H1 (cell line): ENCODE results near the gene HOMER2. TPM values are rescaled to one million over a fixed set of nuclear protein-coding genes. Genes with fewer than 3 reads are reported as not detected.

ENCODE experiments used
- CTCF ChIA-PET: fragments of 300-600 bp; sonication (Branson Sonifier 250); formaldehyde crosslinking; loops from one replicate; lab custom pipeline; 2021; ENCODE audit not compliant: partially characterized antibody; lab: Charles Lee
- POLR2A ChIA-PET: fragments of 300-600 bp; sonication (Branson Sonifier 250); formaldehyde crosslinking; loops from one replicate; lab custom pipeline; 2021; ENCODE audit warnings: inconsistent platforms; ENCODE audit not compliant: partially characterized antibody; lab: Charles Lee
- DNase-seq, 2 experiments: peaks; one replicate each; pipeline versions ENCODE4 v3.0.0 to v3.0.0-alpha.2; 2010 to 2022; ENCODE audit warnings: low spot score in 2 of 2, low read depth in 1 of 2, mixed read lengths in 1 of 2
- FAIRE-seq: peaks from 2 replicates; lab custom pipeline; 2011; peaks lifted over from hg19 to GRCh38; lab: Jason Lieb, UNC
- H2AFZ ChIP-seq: 2 replicates; pipeline ENCODE4 v1.8.1; 2012; ENCODE audit warnings: low read length, inconsistent platforms
- H2AK5ac ChIP-seq: 2 replicates; pipeline ENCODE4 v1.6.1; 2013; ENCODE audit warnings: low read depth, low read length
- H2BK120ac ChIP-seq: replicated peaks from 2 replicates; pipeline ENCODE3; 2013; ENCODE audit warnings: low read depth, low read length, inconsistent platforms
- H2BK12ac ChIP-seq: 2 replicates; pipeline ENCODE4 v1.6.1; 2013; ENCODE audit warnings: low read depth, low read length
- H2BK15ac ChIP-seq: 2 replicates; pipeline ENCODE4 v1.6.1; 2013; ENCODE audit warnings: low read length
- H2BK20ac ChIP-seq: 2 replicates; pipeline ENCODE4 v1.6.1; 2013; ENCODE audit warnings: low read length
- H2BK5ac ChIP-seq: 2 replicates; pipeline ENCODE4 v1.6.1; 2013; ENCODE audit warnings: low read depth, low read length
- H3K14ac ChIP-seq: 2 replicates; pipeline ENCODE4 v1.6.1; 2013; ENCODE audit warnings: inconsistent platforms; ENCODE audit not compliant: insufficient read length
- H3K18ac ChIP-seq: 2 replicates; pipeline ENCODE4 v1.6.1; 2013; ENCODE audit warnings: low read length; ENCODE audit errors: extremely low read depth
- H3K23ac ChIP-seq: 2 replicates; pipeline ENCODE4 v1.6.1; 2013; ENCODE audit warnings: inconsistent platforms; ENCODE audit not compliant: insufficient read length
- H3K23me2 ChIP-seq: 2 replicates; pipeline ENCODE4 v1.6.1; 2013; ENCODE audit warnings: low read depth, low read length
- H3K27ac ChIP-seq: 2 replicates; pipeline ENCODE4 v1.6.1; 2011; ENCODE audit warnings: low read depth, low read length, inconsistent platforms
- H3K27me3 ChIP-seq, 4 experiments: replicated peaks in 1 of 4; 1 replicate in 1 of 4; 2 replicates in 3 of 4; pipeline versions ENCODE4 v1.6.1 to v1.8.1; 2011 to 2013; ENCODE audit warnings: low read length in 3 of 4, mild to moderate bottlenecking in 3 of 4, inconsistent platforms in 2 of 4, mixed read lengths in 2 of 4, moderate library complexity in 1 of 4; ENCODE audit not compliant: control insufficient read depth in 3 of 4, insufficient read depth in 3 of 4; ENCODE audit errors: extremely low read depth in 1 of 4
- H3K36me3 ChIP-seq, 4 experiments: 2 replicates each; pipeline versions ENCODE4 v1.6.1 to v1.8.1; 2011 to 2013; ENCODE audit warnings: mild to moderate bottlenecking in 4 of 4, low read length in 3 of 4, moderate library complexity in 2 of 4, control low read depth in 1 of 4, inconsistent platforms in 1 of 4; ENCODE audit not compliant: insufficient read depth in 4 of 4, control insufficient read depth in 2 of 4
- H3K4ac ChIP-seq: replicated peaks from 2 replicates; pipeline ENCODE3; 2013; ENCODE audit warnings: low read length, low read depth, mixed read lengths, inconsistent platforms; ENCODE audit not compliant: insufficient read length
- H3K4me1 ChIP-seq, 4 experiments: replicated peaks in 1 of 4; 1 replicate in 1 of 4; 2 replicates in 3 of 4; pipeline versions ENCODE4 v1.6.1 to v1.8.1; 2011 to 2013; ENCODE audit warnings: low read length in 3 of 4, inconsistent platforms in 2 of 4, mixed read lengths in 1 of 4; ENCODE audit not compliant: insufficient read depth in 4 of 4, control insufficient read depth in 3 of 4
- H3K4me2 ChIP-seq, 2 experiments: 2 replicates each; pipeline versions ENCODE4 v1.6.1 to v1.8.1; 2011 to 2013; ENCODE audit warnings: low read depth in 2 of 2, low read length in 2 of 2, control low read depth in 1 of 2, inconsistent platforms in 1 of 2, mild to moderate bottlenecking in 1 of 2; ENCODE audit not compliant: insufficient read depth in 1 of 2
- H3K4me3 ChIP-seq, 4 experiments: fragments of 200-600, 300-600 bp in 1 of 4; sonication (generic), shearing (Covaris generic), sonication (Bioruptor Twin) in 1 of 4; 2 replicates each; pipeline versions ENCODE4 v1.5.1 to v1.8.1; 2011 to 2016; ENCODE audit warnings: low read length in 4 of 4, low read depth in 3 of 4, control low read depth in 2 of 4, inconsistent platforms in 2 of 4, mild to moderate bottlenecking in 2 of 4, mixed read lengths in 1 of 4, moderate library complexity in 1 of 4; ENCODE audit not compliant: insufficient read depth in 2 of 4; ENCODE audit errors: extremely low read depth in 1 of 4
- H3K56ac ChIP-seq: replicated peaks from 2 replicates; pipeline ENCODE3; 2013; ENCODE audit warnings: low read depth, mild to moderate bottlenecking, mixed read lengths, low read length, inconsistent platforms; ENCODE audit not compliant: insufficient read length
- H3K79me1 ChIP-seq: 2 replicates; pipeline ENCODE4 v1.6.1; 2013; ENCODE audit warnings: low read depth, low read length, control low read depth
- H3K79me2 ChIP-seq, 2 experiments: 2 replicates each; pipeline versions ENCODE4 v1.6.1 to v1.8.1; 2012 to 2013; ENCODE audit warnings: low read length in 2 of 2, mild to moderate bottlenecking in 2 of 2, inconsistent platforms in 1 of 2; ENCODE audit not compliant: insufficient read depth in 2 of 2, control insufficient read depth in 1 of 2
- H3K9ac ChIP-seq, 4 experiments: replicated peaks in 1 of 4; 1 replicate in 1 of 4; 2 replicates in 3 of 4; pipeline versions ENCODE4 v1.6.1 to v1.8.1; 2011 to 2013; ENCODE audit warnings: low read depth in 3 of 4, low read length in 3 of 4, control low read depth in 2 of 4, mild to moderate bottlenecking in 2 of 4, moderate library complexity in 2 of 4, inconsistent platforms in 1 of 4; ENCODE audit errors: extremely low read depth in 1 of 4
- H3K9me3 ChIP-seq, 2 experiments: 2 replicates each; pipeline versions ENCODE4 v1.6.1 to v1.8.1; 2012 to 2013; ENCODE audit warnings: mild to moderate bottlenecking in 2 of 2, moderate library complexity in 2 of 2, control low read depth in 1 of 2, inconsistent platforms in 1 of 2, low read depth in 1 of 2, low read length in 1 of 2, mixed read lengths in 1 of 2; ENCODE audit not compliant: insufficient read depth in 2 of 2
- H4K20me1 ChIP-seq, 2 experiments: replicated peaks in 1 of 2; 2 replicates each; pipeline versions ENCODE3 to v1.8.1; 2011 to 2013; ENCODE audit warnings: inconsistent platforms in 2 of 2, low read length in 2 of 2, mild to moderate bottlenecking in 1 of 2; ENCODE audit not compliant: insufficient read depth in 2 of 2, control insufficient read depth in 1 of 2
- H4K5ac ChIP-seq: 2 replicates; pipeline ENCODE4 v1.6.1; 2013; ENCODE audit warnings: low read length, low read depth, mixed read lengths, inconsistent platforms; ENCODE audit not compliant: insufficient read length
- H4K8ac ChIP-seq: 2 replicates; pipeline ENCODE4 v1.8.0; 2013; ENCODE audit warnings: mild to moderate bottlenecking, moderate library complexity, low read length, inconsistent platforms; ENCODE audit not compliant: insufficient read depth; ENCODE audit errors: extremely low read depth
- H4K91ac ChIP-seq: replicated peaks from 2 replicates; pipeline ENCODE3; 2013; ENCODE audit warnings: low read length, mixed read lengths, inconsistent platforms; ENCODE audit not compliant: insufficient read length
- CHD1 ChIP-seq: IDR thresholded peaks from 2 replicates; pipeline ENCODE4 v1.6.1; 2012; ENCODE audit warnings: low read depth, low read length, improper control_type of control experiment
- CREB1 ChIP-seq: IDR thresholded peaks from 2 replicates; pipeline ENCODE4 v1.6.1; 2012; ENCODE audit warnings: inconsistent platforms
- SP1 ChIP-seq: IDR thresholded peaks from 2 replicates; pipeline ENCODE4 v1.6.1; 2011; ENCODE audit warnings: low read depth, low read length
- WGBS, 2 experiments: shearing (Covaris generic) in 1 of 2; methylation state at CpG; one replicate each; pipeline versions ENCODE4 v1.1.6 to v1.1.7; 2013 to 2015; ENCODE audit warnings: low lambda C conversion rate in 2 of 2, mixed read lengths in 2 of 2, inconsistent platforms in 1 of 2, low coverage in 1 of 2, missing lambda C conversion rate in 1 of 2; ENCODE audit not compliant: insufficient replicate concordance in 2 of 2, insufficient coverage in 1 of 2, insufficient read length in 1 of 2; ENCODE audit errors: extremely low coverage in 1 of 2, missing lambda C conversion rate in 1 of 2; 5-methylcytosine and 5-hydroxymethylcytosine counted together
- polyA plus RNA-seq, 7 experiments: library from polyadenylated mRNA; depleted of rRNA in 3 of 7; stranded (reverse) in 5 of 7; unstranded in 2 of 7; fragments of >200 nt in 5 of 7; fragments of 200-250 nt in 2 of 7; gene quantifications; 1 replicate in 5 of 7; 2 replicates in 1 of 7; 4 replicates in 1 of 7; pipeline versions ENCODE4 v1.2.1 to v1.2.3, GENCODE V29; 2011 to 2013; ENCODE audit warnings: missing spikeins in 2 of 7, mixed read lengths in 2 of 7
- total RNA-seq: library from RNA; stranded (reverse); fragmentation: NEBNext Ultra II Directional; extraction: Animal tissue kit (Norgen Biotek cat#: 25700); gene quantifications from 2 replicates; pipeline ENCODE4 v1.2.1, GENCODE V29; 2021

Gene HOMER2
- total and polyA plus RNA-seq, 2 of the 8 experiments (the other 6 are each of a cell fraction or from before 2014, with no cell fraction given), result 12.5 to 27.6 TPM

GRCh38 chr15:82972990-82973389 is 20.5 kb upstream of the HOMER2 start:
- Histone ChIP-seq H3K27ac (no peak overlapping the region), H2AK5ac (no peak overlapping the region), H2BK5ac (no peak overlapping the region), H3K79me1 (no peaks in the 10 kb centered on the region), H3K4me3 (no peak overlapping the region), H3K4me2 (no peak overlapping the region), H3K4ac (no peak overlapping the region), H2AFZ (no peak overlapping the region), H3K4me1 (no peaks in the 10 kb centered on the region), H2BK120ac (no peak overlapping the region), H3K79me2 (no peaks in the 10 kb centered on the region), H3K23ac (no peak overlapping the region), H2BK20ac (no peak overlapping the region), H3K23me2 (no peaks in the 10 kb centered on the region), H3K14ac (no peak overlapping the region), H3K36me3 (no peaks in the 10 kb centered on the region), H2BK12ac (no peak overlapping the region), H3K9ac (no peak overlapping the region), H3K18ac (no peak overlapping the region), H3K27me3 (no peaks in the 10 kb centered on the region), H2BK15ac (no peak overlapping the region), H4K5ac (no peak overlapping the region), H4K91ac (no peak overlapping the region), H4K8ac (no peak overlapping the region), H3K9me3 (no peaks in the 10 kb centered on the region), H3K56ac (no peak overlapping the region), H4K20me1 (peaks cover 0 to 3% of the 10 kb centered on the region in 2 experiments)
- no peak for FAIRE-seq
- DNase-seq, result no peak
- WGBS, 2 experiments, result 96% methylated on average over 1 of the region's 1 CpG; no CpG with 5 or more reads in 1 of the 2 experiments
- POLR2A ChIA-PET, result interaction anchor here (0.6 kb wide), 1 partner anchor 20 kb away, joined by 3 read pairs; no protein-coding TSS in a partner anchor
- CTCF ChIA-PET, result interaction anchor here (2.4 kb wide), 1 partner anchor 16 kb away, joined by 13 read pairs; no protein-coding TSS in a partner anchor
- TF ChIP-seq CHD1, result no peak
- TF ChIP-seq CREB1, result no peak
- TF ChIP-seq SP1, result no peak
